DMS153 treated with DMSO at 0.1 percent for 48 hours (cell line): Measurements from ENCODE around the gene NKAIN2.
"Not testable (repeated sequence)": the region's sequence is repeated elsewhere in the genome, so short reads cannot be mapped to it uniquely, and the experiment has no call there.

Experiments
- DNase-seq: peaks from one replicate; lab custom pipeline; 2025; ENCODE audit not compliant: unreplicated experiment; lab: John Stamatoyannopoulos, UW

NKAIN2 gene

DNA sequence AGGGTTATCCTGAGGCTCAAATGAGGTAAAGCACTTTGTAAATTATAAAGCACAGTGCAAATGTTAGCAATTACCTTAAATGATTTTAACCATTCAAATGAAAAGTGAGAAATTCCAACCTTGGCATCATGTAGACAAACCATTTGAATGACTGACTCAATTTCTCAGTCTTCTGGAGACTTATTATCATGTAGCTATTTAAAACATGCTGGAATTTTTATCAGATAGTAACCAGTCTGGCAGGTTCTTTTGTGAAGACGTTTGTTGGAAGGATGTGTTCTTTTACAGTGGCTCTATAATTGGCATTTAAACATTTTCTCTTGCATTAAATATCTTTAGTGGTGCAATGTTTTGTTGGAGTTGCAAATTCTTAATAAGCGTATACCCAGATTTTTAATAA, 386.6 kb downstream of the NKAIN2 start:
- no peak for DNase-seq

DNA sequence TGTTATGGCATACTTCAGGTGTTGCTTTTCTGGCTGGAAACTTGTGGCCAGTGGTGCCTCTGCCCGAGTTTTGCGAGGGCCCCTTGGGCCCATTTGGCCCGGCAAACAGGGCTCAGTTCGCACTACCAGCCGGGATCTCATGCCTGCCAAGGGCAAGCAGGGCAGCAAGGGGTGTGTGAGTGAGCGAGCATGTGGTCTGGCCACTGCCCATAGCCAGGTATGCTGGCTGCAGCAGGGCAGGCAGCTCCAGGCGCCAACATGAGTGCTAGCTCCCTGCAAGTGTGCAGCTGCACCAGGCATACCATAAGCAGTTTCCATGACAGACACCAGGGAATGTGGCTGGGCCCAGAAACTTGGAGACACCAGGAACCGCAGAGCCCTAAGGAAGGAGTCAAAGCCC, 389.5 kb downstream of the NKAIN2 start:
- no peak for DNase-seq

DNA sequence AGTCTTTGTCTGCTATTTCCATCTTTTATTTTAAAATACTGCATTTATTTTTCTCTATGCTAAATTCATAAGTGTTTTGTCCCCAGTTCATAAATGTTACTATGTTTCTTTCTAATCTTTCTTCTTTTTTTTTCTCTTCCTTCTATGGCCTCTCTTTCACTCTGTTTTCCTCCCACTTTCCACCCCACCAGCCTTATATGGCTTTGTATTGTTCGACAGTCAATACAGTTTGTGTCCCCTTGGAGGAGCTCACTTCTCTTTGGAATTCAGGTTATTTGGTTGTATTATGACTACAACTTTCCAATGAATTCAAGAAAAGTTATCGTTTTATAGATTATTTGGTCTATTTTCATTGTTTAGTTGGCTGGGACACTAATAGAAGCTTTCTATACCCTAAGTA, 393.5 kb downstream of the NKAIN2 start:
- DNase-seq = no peak

DNA sequence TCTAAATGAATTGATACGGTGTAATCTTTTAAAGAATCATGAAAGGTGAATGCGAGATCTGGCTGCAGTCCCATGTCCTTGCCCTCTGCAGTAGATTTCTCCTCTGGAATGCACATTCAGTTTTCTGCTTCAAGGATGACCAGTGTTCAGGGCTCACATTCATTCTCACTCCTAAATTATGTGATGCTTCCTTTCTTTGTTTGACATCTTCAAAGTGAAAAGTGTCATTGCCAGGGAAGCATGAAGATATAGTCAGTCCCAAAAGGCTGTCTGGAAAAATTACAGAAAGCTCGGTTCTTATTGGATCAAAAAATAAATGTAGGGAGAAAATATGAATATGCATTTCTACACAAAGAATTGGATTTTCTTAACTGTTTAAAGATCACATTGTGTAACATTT, 395.6 kb downstream of the NKAIN2 start:
- DNase-seq = no peak

DNA sequence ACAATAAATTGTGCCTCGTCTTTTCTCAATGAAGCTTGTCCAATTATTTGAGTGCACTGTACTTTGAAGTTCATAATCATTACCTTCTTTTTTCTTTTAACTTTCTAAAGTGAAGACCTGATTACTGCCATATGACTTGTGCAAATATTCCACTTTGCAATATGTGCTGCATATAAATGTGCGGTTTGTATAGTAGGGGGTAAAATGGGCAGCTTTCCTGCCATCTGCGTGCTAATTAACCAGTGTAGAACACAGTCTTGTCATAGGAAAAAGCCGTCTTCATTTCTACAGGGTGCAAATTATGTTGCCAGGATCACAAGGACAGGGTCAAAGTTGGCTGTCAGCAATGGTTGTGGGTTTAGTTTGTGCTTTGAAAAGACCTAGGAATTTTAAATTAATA, 397.0 kb downstream of the NKAIN2 start:
- no peak for DNase-seq

DNA sequence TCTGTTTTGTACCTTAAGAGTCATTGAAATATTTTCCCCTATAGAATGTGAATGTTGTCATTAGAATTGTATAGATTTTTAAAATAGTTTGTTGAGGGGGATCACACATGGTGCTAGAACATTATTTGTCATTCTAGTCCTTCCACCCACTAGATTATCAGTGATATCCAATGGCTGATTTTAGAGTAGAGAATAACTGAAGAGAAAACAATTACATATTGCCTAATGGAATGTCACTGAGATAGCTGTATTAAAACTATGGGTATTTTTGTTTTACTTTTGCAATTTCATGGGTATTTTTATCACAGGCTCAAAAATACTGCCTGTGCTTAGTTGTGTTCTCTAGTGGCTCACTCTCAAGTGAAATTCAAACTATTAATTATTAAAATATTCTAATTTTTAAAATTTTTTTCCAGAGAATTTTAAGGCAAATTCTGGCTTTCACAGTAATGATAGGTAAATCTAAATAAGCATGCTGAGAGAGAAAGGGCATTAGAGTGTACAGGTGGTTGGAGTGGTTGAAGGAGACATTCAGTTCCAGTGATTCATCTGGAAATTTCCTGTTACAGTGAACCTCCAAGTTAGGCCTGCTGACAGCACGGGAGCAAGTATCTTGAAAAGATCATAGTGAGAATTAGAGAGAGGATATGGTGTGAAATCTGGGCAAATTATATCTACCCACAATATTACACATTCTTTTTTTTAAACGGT, 399.6 kb downstream of the NKAIN2 start:
- no peak for DNase-seq

DNA sequence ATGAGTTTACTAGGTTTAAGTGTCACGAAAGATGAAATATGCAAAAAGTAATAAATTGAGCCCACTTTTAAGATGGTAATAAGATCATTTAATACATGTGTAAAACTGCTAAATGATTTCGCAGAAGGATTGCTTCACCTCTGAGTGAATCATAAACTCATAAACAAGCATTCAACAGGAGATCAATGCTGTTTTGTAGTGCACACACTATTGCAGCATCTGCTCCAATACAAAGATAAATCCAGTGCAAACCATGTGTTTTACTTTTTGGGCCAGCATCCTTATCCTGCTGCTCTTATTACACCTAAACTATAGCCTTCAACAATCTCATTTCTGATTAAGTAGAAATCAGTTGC, 400.1 kb downstream of the NKAIN2 start:
- DNase-seq = no peak

DNA sequence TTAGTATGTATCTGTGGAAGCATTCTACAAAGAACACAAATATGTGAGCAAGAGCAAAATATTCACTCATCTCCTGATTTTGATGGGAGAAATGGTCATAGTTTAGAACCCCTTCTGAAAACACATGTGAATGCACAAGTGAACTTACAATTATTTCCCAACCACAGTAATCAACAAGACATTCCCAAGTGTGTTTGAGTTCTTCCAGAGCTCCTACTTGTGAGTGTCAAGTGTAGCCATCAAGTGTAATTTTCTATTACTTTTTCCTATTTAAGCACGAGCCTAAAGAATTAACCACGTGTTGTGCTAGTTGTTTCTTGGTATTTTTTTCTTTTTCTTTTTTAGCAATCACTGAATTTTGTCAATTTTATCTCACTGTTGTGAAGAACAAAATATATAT, 402.3 kb downstream of the NKAIN2 start:
- no peak for DNase-seq

DNA sequence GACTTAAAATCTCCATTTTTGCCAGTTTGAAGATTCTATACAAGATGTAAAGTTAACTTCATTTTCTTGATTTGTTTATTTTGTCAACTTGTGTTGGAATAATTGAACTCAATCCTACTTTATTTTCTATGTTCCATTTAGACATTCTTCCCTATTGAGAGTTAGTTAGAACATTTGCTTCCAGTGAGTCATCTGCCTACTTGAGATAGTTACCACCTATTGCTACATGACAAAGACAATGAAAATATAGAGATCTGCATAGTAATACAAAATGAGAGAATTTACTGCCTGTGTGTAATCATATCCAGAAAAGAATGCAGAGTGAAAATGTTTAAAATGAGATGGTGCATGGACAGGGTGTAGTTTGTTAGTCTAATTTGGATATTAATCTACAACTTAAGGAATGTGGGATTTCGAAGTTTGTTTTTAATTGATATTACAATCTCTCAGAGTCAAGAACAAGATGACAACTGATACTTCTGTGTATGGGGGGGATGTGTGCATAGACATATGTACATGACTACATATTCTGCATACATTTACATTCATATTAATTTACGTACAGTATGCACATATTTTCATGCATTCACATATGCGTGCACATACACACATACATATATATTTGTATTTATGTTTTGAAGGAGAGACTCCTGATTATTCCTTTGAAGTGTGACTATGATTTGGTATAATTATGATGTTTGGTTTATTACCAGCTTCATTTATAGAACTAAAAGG, 420.1 kb downstream of the NKAIN2 start:
- no peak for DNase-seq

DNA sequence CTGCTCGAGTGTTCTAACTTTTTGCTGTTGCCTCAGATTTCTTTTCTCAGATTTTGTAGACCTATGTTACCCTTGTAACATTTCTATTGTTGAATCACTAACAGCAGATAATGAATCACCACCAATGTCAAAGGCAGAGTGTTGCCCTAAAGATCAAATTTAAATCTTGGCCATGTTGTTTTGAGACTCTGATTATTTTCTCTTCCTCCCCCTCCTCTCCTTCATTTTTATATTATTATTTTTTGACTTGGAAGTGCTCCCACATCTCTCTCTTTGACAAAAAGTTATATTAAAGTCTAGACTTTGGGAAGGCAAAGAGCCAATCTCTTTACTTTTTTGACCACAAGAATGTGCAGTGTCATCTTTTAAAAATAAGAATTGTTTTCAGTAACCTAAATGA, 422.7 kb downstream of the NKAIN2 start:
- no peak for DNase-seq

DNA sequence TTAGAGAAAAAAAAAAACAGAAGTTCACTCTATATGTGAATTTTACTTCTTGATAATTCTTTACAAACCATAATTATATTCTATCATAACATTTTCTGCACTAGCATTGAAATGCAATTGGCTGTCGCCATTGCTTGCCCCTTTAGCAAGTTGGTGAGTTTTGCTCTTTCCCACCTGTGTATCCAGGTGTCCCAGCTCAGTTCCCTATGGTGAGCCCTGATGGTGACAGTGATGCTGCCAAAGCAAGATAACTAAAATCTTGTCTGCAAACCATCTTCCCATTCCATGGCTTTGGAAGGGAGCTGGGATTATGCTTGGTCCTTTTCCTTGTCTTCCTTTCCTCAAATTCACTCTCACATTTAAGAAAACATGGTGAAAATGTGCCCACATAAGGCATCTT, 429.6 kb downstream of the NKAIN2 start:
- no peak for DNase-seq

DNA sequence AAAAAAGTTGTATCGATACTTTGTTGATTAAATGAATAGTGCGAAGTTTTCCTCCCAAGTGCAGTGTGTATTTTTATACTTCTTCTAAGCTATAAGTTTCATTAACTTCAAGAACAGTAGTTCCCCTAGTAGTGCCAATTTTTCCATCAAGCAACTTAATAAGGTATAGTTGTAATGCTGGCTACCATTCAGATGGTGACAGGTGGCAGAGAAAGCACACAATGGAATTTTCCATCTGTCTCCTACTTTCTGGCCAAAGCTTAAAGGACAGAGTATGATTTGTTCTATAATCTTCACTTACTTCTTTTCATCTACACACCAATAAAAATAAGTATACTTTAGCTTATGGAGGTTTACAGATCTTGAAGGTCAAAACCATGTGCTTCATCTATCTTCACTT, 431.1 kb downstream of the NKAIN2 start:
- DNase-seq = no peak

DNA sequence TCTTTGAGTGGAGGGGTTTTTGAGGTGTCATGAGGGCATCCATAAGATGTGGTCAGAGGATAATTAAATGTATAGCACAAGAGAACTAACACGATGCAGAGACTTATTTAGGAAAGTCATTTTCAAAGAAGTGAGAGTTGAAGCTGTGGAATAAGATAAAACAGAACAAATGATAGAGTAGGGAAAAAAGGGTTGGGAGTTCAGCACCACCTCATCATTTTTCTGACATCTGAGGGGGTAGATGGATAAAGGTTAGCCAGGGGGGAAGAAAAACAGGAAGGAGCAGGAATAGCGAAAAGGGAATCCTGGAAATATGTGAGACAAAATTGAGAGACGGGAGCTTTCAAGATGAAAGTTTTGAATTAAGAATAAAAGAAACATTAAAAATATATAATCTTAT, 434.2 kb downstream of the NKAIN2 start:
- DNase-seq = no peak

DNA sequence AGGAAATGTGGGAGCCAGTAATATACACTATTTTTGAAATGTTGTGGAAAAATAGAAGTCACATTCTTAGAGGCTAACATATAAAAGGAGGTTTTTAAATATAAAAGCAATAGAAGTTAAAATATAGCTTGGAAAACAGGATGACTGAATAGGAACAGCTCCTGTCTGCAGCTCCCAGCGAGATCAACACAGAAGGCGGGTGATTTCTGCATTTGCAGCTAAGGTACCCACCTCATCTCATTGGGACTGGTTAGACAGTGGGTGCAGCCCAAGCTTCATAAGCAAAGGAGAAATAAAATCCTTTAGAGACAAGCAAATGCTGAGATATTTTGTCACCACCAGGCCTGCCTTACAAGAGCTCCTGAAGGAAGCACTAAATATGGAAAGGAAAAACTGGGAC, 434.7 kb downstream of the NKAIN2 start:
- not testable (repeated sequence) for DNase-seq

DNA sequence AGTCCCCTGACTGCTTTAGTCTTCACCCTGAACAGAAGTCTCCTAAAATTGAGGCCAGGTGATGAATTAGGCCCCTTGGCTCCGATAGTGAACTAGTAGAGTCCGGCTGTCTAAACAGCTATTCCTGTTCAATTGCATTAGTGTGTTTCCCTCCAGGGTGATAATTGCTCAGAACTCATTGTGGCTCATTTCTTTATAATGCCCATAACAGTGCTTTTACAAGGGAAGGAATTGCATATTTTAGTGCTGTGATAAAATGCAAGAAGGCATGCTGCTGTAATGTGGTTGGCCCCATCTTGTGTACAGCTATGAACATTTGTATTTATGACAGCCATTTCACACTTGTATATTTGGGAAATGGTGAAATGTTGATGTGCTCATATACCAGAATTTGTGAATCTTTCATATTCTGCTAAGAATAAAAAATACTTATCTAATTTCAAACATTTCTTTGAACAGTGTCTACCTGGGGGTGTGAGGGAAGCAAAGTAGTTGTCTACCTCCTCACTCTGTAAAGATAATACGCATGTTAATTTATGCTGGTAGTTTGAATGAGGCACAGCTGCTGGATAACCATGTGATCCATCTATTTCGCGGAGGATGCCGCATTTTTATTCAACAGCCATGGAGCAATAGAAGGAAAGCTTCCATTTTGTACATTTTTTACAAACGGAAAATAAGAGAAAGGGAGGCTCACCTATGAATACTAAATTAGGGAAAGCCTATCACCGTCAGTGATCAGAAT, 451.4 kb downstream of the NKAIN2 start:
- DNase-seq = no peak

DNA sequence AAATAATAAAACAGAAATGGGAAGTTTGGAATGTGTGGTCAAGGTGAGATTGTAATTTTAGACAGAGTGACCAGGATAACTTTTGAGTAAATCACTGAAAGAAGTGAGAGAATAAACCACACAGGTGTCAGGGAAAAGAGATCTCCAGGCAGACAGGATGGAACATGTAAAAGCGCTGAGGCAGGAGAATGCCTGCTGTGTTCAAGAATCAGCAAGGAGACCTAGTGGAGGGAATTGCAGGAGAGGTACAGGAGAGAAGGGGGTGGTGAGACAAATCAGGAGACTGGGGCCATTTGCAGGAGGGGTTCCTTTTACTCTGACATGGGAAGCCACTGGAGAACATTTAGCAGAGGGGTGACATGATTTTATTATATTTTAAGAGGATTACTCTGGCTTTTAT, 456.7 kb downstream of the NKAIN2 start:
- no peak for DNase-seq

DNA sequence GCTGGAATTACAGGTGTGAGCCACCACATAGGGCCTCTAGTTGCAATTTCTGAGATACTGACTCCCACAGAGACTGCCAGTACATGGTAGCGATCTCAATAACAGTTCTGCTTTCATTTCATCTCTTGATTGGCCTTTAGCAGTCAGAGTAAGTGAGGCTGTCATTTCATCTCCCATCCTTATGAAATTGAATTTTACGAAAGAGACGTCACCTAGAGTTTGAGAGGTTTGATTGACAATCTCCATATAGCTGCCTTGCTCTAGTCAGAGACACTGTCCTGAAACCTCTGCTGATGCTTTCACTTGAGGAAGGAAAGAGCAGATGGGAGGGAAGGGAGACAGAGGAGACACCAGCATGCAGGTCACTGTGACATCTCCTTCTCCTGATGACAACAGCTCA, 466.1 kb downstream of the NKAIN2 start:
- DNase-seq = no peak

DNA sequence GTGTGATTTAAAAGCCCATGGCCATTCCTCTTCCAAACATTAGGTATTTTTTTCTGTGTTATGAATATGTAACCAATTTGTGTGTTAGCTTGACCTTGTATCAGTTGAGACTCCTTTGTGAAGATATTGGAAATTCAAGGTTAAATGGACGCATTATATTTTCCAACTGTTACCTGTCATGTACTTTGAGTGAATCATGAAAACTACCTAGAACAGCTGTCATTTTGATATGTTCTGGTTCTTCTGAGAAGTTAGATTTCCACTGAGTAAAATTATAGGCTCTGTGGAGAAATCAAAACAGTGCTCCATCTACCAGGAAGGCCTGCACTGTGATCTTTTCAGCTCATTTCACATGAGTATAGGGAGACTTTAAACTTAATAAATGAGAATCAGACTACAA, 470.0 kb downstream of the NKAIN2 start:
- no peak for DNase-seq

DNA sequence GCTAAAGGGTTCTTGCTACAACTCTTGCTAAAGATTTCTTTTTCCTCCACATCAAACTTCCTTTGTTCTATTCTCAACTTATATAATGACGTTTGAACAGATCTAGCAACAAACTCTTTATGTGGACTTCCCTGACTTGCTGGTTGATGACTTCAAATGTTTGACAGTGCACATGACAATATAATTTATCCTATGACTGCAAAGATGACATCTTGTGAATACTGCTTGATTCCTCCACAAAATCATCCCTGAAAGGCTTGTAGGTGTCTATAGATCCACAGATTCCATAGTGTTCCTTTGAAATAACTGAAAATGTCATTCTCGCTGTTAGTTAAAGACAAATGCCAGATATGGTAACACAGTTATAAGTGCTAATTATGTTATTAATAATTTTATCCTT, 478.9 kb downstream of the NKAIN2 start:
- no peak for DNase-seq

DNA sequence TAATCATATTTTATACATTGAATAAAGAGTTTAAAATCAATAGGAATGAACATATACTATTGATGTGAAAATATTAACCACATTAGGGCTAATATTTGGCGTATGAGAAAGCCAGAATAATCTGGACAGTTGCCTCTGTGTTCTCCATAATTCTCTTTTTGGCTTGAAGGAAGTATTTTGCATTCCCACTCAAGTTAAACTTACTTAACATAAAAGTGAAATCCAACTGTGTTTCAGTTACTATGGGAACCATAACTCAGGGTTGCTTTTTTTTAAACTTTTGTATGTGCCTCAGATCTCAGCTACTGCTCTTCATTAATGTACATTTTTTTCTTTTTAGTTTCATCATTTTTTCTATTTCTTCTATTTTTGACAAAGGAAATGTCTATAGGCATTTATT, 479.8 kb downstream of the NKAIN2 start:
- DNase-seq = no peak

DNA sequence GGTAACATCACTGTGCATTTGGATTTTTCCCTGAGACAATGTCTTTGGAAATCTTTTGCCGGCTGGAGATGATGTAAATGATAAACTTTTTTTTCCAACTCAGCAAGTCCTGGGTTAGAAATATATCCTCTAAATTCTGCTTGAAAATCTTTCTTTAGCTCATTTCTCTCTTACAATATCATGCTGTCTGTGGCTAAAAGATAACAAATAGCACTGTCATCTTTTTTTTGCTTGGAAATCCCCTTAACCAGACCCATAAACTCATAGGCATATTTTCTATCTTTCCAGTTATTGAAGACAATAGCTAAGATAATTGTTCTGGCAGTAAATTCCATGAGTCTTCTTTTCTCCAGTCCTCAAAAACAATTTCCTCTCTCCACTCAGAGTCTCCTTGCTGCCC, 481.5 kb downstream of the NKAIN2 start:
- DNase-seq = no peak

DNA sequence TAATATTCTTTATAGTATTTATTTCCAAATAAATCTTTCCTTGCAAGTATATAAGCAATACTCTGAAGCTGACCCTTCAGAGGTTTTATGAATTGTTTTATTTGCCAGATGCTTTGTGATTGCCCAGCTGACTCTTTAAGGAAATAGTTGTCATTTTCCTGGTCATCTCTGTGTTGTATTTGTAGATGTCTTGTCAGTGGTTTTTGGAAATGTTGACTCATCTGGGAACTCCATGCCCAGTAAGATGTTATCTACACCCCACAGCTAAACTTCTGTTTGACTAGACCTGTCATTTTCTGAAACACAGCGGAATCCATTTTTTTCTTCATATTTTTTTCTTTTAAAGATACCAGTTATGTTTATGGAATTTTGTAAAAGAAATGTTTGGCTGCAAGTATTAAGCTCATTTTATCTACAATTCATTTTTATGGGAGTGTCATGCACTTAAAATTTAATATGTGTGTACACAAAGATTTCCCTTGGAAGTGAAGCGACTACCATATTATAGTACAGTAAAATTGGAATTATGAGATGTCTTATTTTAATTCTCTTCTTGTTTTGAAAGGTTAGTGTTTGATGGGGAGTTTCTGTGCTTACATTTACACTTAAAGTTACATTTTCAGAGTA, 491.0 kb downstream of the NKAIN2 start:
- no peak for DNase-seq
